A172 (cell line): Measurements from ENCODE around the gene CXADR. TPM values are rescaled to one million over a fixed set of nuclear protein-coding genes. Genes with fewer than 3 reads are reported as not detected.

Experiments
- DNase-seq: peaks from one replicate; pipeline ENCODE4 v3.0.0-alpha.2; 2015; ENCODE audit warnings: low spot score
- total RNA-seq: library from RNA; depleted of rRNA; stranded (reverse); fragments of >200 nt; shearing (Covaris generic); gene quantifications from 2 replicates; pipeline ENCODE4 v1.2.3, GENCODE V29; 2014; rRNA removed

The CXADR gene
- total RNA-seq, 1 experiment from 2014 or later, result 5.3 TPM

GRCh38 chr21:17602874-17603273, 90.0 kb downstream of the CXADR start:
- peak; percentile 28 for DNase-seq

GRCh38 chr21:17607684-17608083, 94.8 kb downstream of the CXADR start:
- no peak for DNase-seq

- no peak for DNase-seq
Observed at GRCh38 chr21:17609681-17610080, 96.8 kb downstream of the CXADR start.

- peak; percentile 16 for DNase-seq
Observed at GRCh38 chr21:17610911-17611310, 98.1 kb downstream of the CXADR start.

- peak; percentile 81 for DNase-seq
Observed at GRCh38 chr21:17611414-17612022, 98.7 kb downstream of the CXADR start.

- peak; percentile 36 for DNase-seq
Observed at GRCh38 chr21:17612023-17612564, 99.3 kb downstream of the CXADR start.

- peak; percentile 20 for DNase-seq
Observed at GRCh38 chr21:17612565-17613241, 99.9 kb downstream of the CXADR start, which contains the start of gene BTG3. Gene BTG3 (minus strand): TSS chr21:17612901. CDS start chr21:17609144, 3,757 bp downstream.

- DNase-seq, result no peak
Observed at GRCh38 chr21:17613242-17613676, 100.4 kb downstream of the CXADR start.

GRCh38 chr21:17616831-17617230, 104.0 kb downstream of the CXADR start:
- DNase-seq, result no peak

- no peak for DNase-seq
Observed at GRCh38 chr21:17622018-17622417, 109.2 kb downstream of the CXADR start.

GRCh38 chr21:17631195-17631594, 118.4 kb downstream of the CXADR start:
- no peak for DNase-seq

- no peak for DNase-seq
Observed at GRCh38 chr21:17636711-17637110, 123.9 kb downstream of the CXADR start.

- DNase-seq, result no peak
Observed at GRCh38 chr21:17640821-17641220, 128.0 kb downstream of the CXADR start.

Other genes starting within 250 kb of the CXADR start
- gene BTG3, start 99.9 kb downstream of the CXADR start, total RNA-seq, result 41.8 and 58.7 TPM in 2 replicates